ENCODE data around the gene TTBK1. TPM values are rescaled to one million over a fixed set of nuclear protein-coding genes. Genes with fewer than 3 reads are reported as not detected.

TTBK1 gene
- total and polyA plus RNA-seq, 2 donors (not counting 1 experiment from before 2014, with no cell fraction given), result 0.07 TPM; not detected in 1

DNA sequence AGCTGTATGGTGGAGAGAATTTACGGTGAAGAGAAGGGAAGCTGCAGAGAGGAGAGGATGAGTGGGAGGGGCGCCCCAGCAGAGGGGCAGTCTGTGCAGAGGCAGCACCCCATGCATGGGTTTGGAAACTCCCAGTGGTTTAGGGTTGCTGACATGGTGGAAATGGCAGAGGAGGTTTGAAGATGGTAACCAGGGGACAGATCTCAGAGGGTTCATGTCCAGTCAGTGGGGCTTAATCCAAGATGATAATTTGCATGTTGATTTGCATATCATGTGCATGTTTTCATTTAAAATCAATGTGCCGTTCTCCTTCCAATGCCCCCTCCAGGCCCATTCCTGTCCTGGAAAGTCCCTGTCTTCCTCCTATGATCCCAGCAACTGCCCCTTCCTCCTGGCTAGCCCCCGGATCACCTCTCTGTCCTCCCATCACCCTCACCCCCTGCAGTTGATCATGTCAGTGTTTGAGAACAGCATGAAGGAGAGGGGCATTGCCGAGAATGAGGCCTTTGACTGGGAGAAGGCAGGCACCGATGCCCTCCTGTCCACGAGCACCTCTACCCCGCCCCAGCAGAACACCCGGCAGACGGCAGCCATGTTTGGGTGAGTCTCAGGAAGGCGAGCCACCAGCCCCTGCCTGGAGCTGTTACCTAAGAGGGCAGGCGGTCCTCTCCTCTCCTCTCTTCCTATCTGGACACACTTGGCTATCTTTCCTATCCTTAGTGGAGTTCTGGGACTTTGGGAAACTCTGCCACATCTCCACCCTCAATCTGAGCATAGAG lies 14.3 kb downstream of the TTBK1 start:
- Histone ChIP-seq H4K20me1 (ENCODE audit: control insufficient read depth, insufficient read depth, low read length, poor library complexity, severe bottlenecking) (no peaks in the 10 kb centered on the region), H3K4me3 (ENCODE audit: control extremely low read depth in 1 of 5, extremely low read depth in 1 of 5, insufficient read depth in 1 of 5, low read depth in 2 of 5, low read length in 4 of 5) (no peak overlapping the region), H3K27me3 (replicated peaks in 1 of 4; ENCODE audit: control extremely low read depth in 1 of 4, control insufficient read depth in 3 of 4, insufficient read depth in 4 of 4, low read length in 3 of 4) (peaks cover 0 to 29% (median 2%) of the 10 kb centered on the region in 4 experiments), H3K36me3 (replicated peaks in 1 of 2; ENCODE audit: control extremely low read depth in 1 of 2, control insufficient read depth in 1 of 2, extremely low read depth in 1 of 2, insufficient read depth in 2 of 2, low read length in 1 of 2) (no peaks in the 10 kb centered on the region), H3K4me2 (replicated peaks; ENCODE audit: low read depth, low read length, poor library complexity, severe bottlenecking) (no peak overlapping the region), H2AFZ (ENCODE audit: insufficient read depth, low read depth, low read length, poor library complexity, severe bottlenecking) (no peak overlapping the region), H3K9me3 (ENCODE audit: control extremely low read depth in 1 of 3, control insufficient read depth in 2 of 3, insufficient read depth in 1 of 3, low read length in 2 of 3) (peaks cover 0 to 7% (median 0%) of the 10 kb centered on the region in 3 donors), H3K79me2 (ENCODE audit: control insufficient read depth, insufficient read depth, low read length) (no peaks in the 10 kb centered on the region), H3K4me1 (ENCODE audit: control insufficient read depth in 2 of 2, insufficient read depth in 2 of 2, low read length in 2 of 2) (no peaks in the 10 kb centered on the region), H3K27ac (ENCODE audit: low read length in 2 of 2) (no peak overlapping the region), H3K9ac (ENCODE audit: low read length) (no peak overlapping the region)
- Mint-ChIP-seq H3K9me3 (ENCODE audit: insufficient read depth) (no peaks in the 10 kb centered on the region), H3K4me3 (no peak overlapping the region), H3K27ac (no peak overlapping the region), H3K27me3 (peaks cover 28% of the 10 kb centered on the region), H3K4me1 (no peaks in the 10 kb centered on the region)
- WGBS (ENCODE audit: insufficient coverage), result 93% methylated on average over 9 of the region's 12 CpGs
- no peak for ATAC-seq (ENCODE audit: low read depth)
- ChIA-PET POLR2A (no interaction called here), CTCF (interaction anchor here (0.6 kb wide), 1 partner anchor 143 kb away, joined by 3 read pairs; no protein-coding TSS in a partner anchor)
- no peak for DNase-seq
- TF ChIP-seq, protein P1, sequence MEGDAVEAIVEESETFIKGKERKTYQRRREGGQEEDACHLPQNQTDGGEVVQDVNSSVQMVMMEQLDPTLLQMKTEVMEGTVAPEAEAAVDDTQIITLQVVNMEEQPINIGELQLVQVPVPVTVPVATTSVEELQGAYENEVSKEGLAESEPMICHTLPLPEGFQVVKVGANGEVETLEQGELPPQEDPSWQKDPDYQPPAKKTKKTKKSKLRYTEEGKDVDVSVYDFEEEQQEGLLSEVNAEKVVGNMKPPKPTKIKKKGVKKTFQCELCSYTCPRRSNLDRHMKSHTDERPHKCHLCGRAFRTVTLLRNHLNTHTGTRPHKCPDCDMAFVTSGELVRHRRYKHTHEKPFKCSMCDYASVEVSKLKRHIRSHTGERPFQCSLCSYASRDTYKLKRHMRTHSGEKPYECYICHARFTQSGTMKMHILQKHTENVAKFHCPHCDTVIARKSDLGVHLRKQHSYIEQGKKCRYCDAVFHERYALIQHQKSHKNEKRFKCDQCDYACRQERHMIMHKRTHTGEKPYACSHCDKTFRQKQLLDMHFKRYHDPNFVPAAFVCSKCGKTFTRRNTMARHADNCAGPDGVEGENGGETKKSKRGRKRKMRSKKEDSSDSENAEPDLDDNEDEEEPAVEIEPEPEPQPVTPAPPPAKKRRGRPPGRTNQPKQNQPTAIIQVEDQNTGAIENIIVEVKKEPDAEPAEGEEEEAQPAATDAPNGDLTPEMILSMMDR (IDR thresholded peaks at IDR 0.05), result no peak
- no peak for TF ChIP-seq EZH2 (IDR thresholded peaks at IDR 0.05; ENCODE audit: borderline replicate concordance, insufficient read depth, low read depth, low read length, poor library complexity, severe bottlenecking)
- intact Hi-C loops (cut with micrococcal nuclease), result no loop called here

DNA sequence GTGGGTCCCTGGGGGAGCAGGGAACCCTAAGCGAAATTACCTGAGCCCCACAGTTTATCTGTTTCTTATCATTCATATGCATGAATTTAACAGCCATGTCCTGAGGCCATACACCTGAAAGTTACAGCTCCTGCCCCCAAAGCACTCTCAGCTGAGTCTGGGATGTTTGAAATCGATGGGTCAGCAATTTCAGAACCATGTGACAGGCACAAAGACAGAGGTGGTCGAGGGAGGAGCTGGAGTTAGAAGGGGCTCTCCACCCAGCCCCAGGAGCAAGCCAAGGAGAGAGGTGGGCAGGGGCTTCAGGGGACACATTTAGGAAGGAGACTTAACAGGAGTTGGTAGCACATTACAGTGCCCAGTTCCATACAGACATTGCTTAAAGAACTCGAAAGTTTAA lies 14.9 kb downstream of the TTBK1 start:
- H3K9ac ChIP-seq (ENCODE audit: low read length), result no peak overlapping the region
- no peaks in the 10 kb centered on the region for H3K4me1 ChIP-seq (ENCODE audit: control insufficient read depth in 2 of 2, insufficient read depth in 2 of 2, low read length in 2 of 2)
- H3K27me3 ChIP-seq (replicated peaks in 1 of 4; ENCODE audit: control extremely low read depth in 1 of 4, control insufficient read depth in 3 of 4, insufficient read depth in 4 of 4, low read length in 3 of 4), result peaks cover 0 to 23% (median under 1%) of the 10 kb centered on the region in 4 experiments
- ChIA-PET CTCF (no interaction called here), POLR2A (no interaction called here)
- H3K9me3 ChIP-seq (ENCODE audit: control extremely low read depth in 1 of 3, control insufficient read depth in 2 of 3, insufficient read depth in 1 of 3, low read length in 2 of 3), result peaks cover 0 to 7% (median 0%) of the 10 kb centered on the region in 3 donors
- TF ChIP-seq, protein P1 (IDR thresholded peaks at IDR 0.05), result no peak
- no peak for TF ChIP-seq EZH2 (IDR thresholded peaks at IDR 0.05; ENCODE audit: borderline replicate concordance, insufficient read depth, low read depth, low read length, poor library complexity, severe bottlenecking)
- Mint-ChIP-seq H3K9me3 (ENCODE audit: insufficient read depth) (no peaks in the 10 kb centered on the region), H3K4me3 (no peak overlapping the region), H3K27ac (no peak overlapping the region), H3K27me3 (peaks cover 21% of the 10 kb centered on the region), H3K4me1 (no peaks in the 10 kb centered on the region)
- H3K4me2 ChIP-seq (replicated peaks; ENCODE audit: low read depth, low read length, poor library complexity, severe bottlenecking), result no peak overlapping the region
- no peaks in the 10 kb centered on the region for H3K79me2 ChIP-seq (ENCODE audit: control insufficient read depth, insufficient read depth, low read length)
- H3K27ac ChIP-seq (ENCODE audit: low read length in 2 of 2), result no peak overlapping the region
- H3K4me3 ChIP-seq (ENCODE audit: control extremely low read depth in 1 of 5, extremely low read depth in 1 of 5, insufficient read depth in 1 of 5, low read depth in 2 of 5, low read length in 4 of 5), result no peak overlapping the region
- 100% methylated on average over 1 of the region's 4 CpGs for WGBS (ENCODE audit: insufficient coverage)
- intact Hi-C loops (cut with micrococcal nuclease), result no loop called here
- no peak for ATAC-seq (ENCODE audit: low read depth)
- no peaks in the 10 kb centered on the region for H3K36me3 ChIP-seq (replicated peaks in 1 of 2; ENCODE audit: control extremely low read depth in 1 of 2, control insufficient read depth in 1 of 2, extremely low read depth in 1 of 2, insufficient read depth in 2 of 2, low read length in 1 of 2)
- H4K20me1 ChIP-seq (ENCODE audit: control insufficient read depth, insufficient read depth, low read length, poor library complexity, severe bottlenecking), result no peaks in the 10 kb centered on the region
- no peak for DNase-seq
- H2AFZ ChIP-seq (ENCODE audit: insufficient read depth, low read depth, low read length, poor library complexity, severe bottlenecking), result no peak overlapping the region

Measured in B cell (primary cell).